Neural progenitor cell (in vitro differentiated cells): ENCODE results near the gene MYL10.

Source experiments
- CTCF ChIP-seq: fragments of 200-600 bp; sonication (generic); IDR thresholded peaks from 2 replicates; pipeline ENCODE4 v1.5.1; 2017; ENCODE audit warnings: antibody characterized with exemption, mild to moderate bottlenecking
- EZH2 ChIP-seq: fragments of 200-600 bp; sonication (generic); IDR thresholded peaks from 2 replicates; pipeline ENCODE4 v1.6.1; 2017; ENCODE audit warnings: antibody characterized with exemption, mild to moderate bottlenecking, moderate library complexity

- TF ChIP-seq CTCF (no peak), EZH2 (no peak)
Observed at GRCh38 chr7:101626069-101626671, 2.9 kb downstream of the MYL10 start.
